ENCODE results near the gene SFXN5.
"Not testable (repeated sequence)": the region's sequence is repeated elsewhere in the genome, so short reads cannot be mapped to it uniquely, and the experiment has no call there.

Gene SFXN5

GRCh38 chr2:73071360-73072128 is at the start of gene SFXN5:
SFXN5 (minus strand) TSS chr2:73071712; CDS start chr2:73071705, 7 bp downstream.
- peak; percentile 92 for DNase-seq

- DNase-seq = not testable (repeated sequence)
Observed at GRCh38 chr2:73119611-73120239, 48.2 kb upstream of the SFXN5 start.

GRCh38 chr2:73117441-73117840 is 45.9 kb upstream of the SFXN5 start:
- no peak for DNase-seq

- no peak for DNase-seq
Observed at GRCh38 chr2:73116182-73116960, 44.9 kb upstream of the SFXN5 start.

GRCh38 chr2:73114273-73114867 is 42.9 kb upstream of the SFXN5 start:
- DNase-seq = no peak

- DNase-seq = peak; percentile 65
Observed at GRCh38 chr2:73112913-73113854, 41.7 kb upstream of the SFXN5 start, which contains the start of gene RAB11FIP5. RAB11FIP5 (minus strand) TSS chr2:73112948; CDS start chr2:73112777, 171 bp downstream.

- DNase-seq = no peak
Observed at GRCh38 chr2:73112026-73112912, 40.8 kb upstream of the SFXN5 start.

GRCh38 chr2:73111073-73112025 is 39.8 kb upstream of the SFXN5 start:
- no peak for DNase-seq

- no peak for DNase-seq
Observed at GRCh38 chr2:73110168-73111072, 38.9 kb upstream of the SFXN5 start.

GRCh38 chr2:73109431-73110167 is 38.1 kb upstream of the SFXN5 start:
- DNase-seq = no peak

GRCh38 chr2:73107211-73107926 is 35.9 kb upstream of the SFXN5 start:
- no peak for DNase-seq

GRCh38 chr2:73106791-73107190 is 35.3 kb upstream of the SFXN5 start:
- no peak for DNase-seq

GRCh38 chr2:73105511-73105971 is 34.0 kb upstream of the SFXN5 start:
- DNase-seq = no peak

- DNase-seq = no peak
Observed at GRCh38 chr2:73104933-73105332, 33.4 kb upstream of the SFXN5 start.

- DNase-seq = peak; percentile 18
Observed at GRCh38 chr2:73103018-73103542, 31.6 kb upstream of the SFXN5 start.

- DNase-seq = no peak
Observed at GRCh38 chr2:73101626-73102256, 30.2 kb upstream of the SFXN5 start.
